Mammary epithelial cell (primary cell): ENCODE measurements around the gene KIRREL3.

Experiments
- CTCF ChIP-seq, 2 donors: IDR thresholded peaks in 1 of 2; conservative IDR thresholded peaks in 1 of 2; 2 replicates each; pipeline ENCODE4 v1.5.1; 2011 to 2012; ENCODE audit warnings: inconsistent platforms in 2 of 2, low read length in 2 of 2, mild to moderate bottlenecking in 2 of 2, control low read depth in 1 of 2, low read depth in 1 of 2; ENCODE audit not compliant: insufficient read depth in 1 of 2; ENCODE audit errors: extremely low read depth in 1 of 2
- EZH2 ChIP-seq: IDR thresholded peaks from 2 replicates; pipeline ENCODE4 v1.6.1; 2012; ENCODE audit warnings: low read length, inconsistent platforms, borderline replicate concordance

DNA sequence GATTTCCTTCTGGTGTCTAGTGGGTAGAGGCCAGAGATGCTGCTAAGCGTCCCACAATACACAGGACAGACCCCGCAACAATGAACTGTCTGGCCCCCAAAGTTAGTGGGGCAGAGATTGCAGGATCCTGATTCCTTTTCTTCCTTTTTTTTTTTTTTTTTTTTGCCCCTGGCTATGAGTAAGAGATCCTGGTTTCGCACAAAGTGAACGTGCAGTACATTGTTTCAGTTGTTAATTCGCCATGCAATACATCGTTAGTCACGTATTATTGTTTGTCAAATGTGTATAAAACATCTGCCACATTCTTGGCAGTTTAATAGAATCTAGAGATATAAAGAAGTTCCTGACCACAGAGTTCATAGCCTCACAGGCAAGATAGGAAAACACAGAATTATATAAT lies 624.8 kb downstream of the KIRREL3 start:
- TF ChIP-seq CTCF (conservative IDR thresholded peaks at IDR 0.05 in 1 of 2, IDR thresholded peaks at IDR 0.05 in 1 of 2; ENCODE audit: extremely low read depth in 1 of 2, insufficient read depth in 1 of 2, low read depth in 1 of 2, low read length in 2 of 2): no peak
- TF ChIP-seq EZH2: no peak
